ENCODE measurements around the gene OARD1.

OARD1 gene

DNA sequence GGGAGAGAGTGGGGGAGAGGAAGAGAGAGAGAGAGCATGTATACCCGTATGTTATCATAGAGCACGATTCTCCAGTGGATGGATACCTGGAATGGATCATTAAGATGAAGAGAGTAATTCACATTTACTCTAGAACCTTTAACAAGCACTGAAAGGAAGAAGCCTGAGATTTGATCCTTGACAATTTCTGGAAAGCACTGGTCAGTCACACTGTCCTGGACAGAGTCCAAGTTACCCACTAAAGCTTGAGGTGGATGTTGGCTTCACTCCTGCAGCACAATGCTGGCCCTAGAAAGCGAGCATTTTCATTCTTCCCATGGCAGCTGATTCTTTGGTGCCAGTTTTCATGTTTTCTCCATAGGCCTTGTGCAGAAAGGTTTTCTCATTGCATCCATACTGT is 26.2 kb upstream of the OARD1 start:
- no peak for TF ChIP-seq CTCF (IDR thresholded peaks at IDR 0.05; ENCODE audit: control insufficient read depth, insufficient read depth, low read depth, low read length, missing control alignments)

DNA sequence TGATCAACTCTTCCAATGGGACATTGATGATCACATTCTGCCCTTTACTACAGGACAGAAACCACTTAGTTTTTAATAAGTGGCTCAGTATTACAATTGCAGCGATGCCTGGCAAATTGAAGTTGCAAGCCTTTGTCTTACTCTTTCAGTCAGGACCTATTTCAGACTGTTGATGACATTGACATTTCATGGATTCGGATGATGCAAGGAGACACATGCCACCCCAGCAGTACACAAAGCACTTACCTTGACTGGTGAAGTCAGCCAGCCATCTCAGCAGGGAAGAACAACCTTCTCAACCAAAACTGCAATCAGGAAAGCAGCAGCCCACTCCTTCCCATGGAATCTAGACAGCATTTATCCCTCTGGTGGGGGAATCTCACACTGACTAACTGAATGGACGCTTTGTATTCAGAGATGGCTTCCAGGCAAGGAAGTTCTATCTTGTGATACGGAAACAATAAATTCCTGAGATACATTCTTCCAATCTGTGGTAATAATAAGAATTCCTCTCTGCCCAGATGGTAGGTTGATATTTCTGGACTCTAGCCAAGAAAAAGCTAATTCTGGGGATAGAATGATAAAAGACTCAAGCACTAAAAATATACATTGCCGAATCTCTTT is 25.4 kb upstream of the OARD1 start:
- no peak for TF ChIP-seq CTCF (IDR thresholded peaks at IDR 0.05; ENCODE audit: control insufficient read depth, insufficient read depth, low read depth, low read length, missing control alignments)
- DNase-seq (ENCODE audit: low read depth): no peak
- H3K4me3 ChIP-seq (ENCODE audit: control insufficient read depth, low read depth, low read length): no peak overlapping the region

More for the DNA sequence above, 26.2 kb upstream of the OARD1 start:
- H3K4me3 ChIP-seq (ENCODE audit: control insufficient read depth, low read depth, low read length): no peak overlapping the region
- no peak for DNase-seq (ENCODE audit: low read depth)

DNA sequence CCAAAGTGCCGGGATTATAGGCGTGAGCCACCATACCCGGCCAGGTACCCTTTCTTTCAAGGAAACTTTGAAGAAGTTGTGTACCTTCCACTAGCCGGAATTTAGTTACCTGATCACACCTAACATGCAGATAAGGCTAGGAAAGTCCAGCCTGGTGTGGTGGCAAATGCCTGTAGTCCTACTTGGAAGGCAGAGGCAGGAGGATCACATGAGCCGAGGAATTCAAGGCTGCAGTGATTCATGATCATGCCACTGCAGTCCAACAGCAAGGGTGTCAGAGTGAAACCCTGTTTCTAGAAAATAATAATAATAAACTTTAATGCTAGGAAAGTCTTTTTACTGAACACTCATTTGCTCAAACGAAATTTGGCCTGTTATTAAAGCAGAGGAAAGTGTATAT is 21.6 kb upstream of the OARD1 start:
- H3K4me3 ChIP-seq (ENCODE audit: control insufficient read depth, low read depth, low read length): no peak overlapping the region
- no peak for DNase-seq (ENCODE audit: low read depth)

GRCh38 chr6:41092421-41093140 is 20.4 kb upstream of the OARD1 start:
- DNase-seq (ENCODE audit: low read depth): no peak
- H3K4me3 ChIP-seq (ENCODE audit: control insufficient read depth, low read depth, low read length): no peak overlapping the region
- peak; percentile 46 for TF ChIP-seq CTCF (IDR thresholded peaks at IDR 0.05; ENCODE audit: control insufficient read depth, insufficient read depth, low read depth, low read length, missing control alignments)

More for the DNA sequence above, 21.6 kb upstream of the OARD1 start:
- no peak for TF ChIP-seq CTCF (IDR thresholded peaks at IDR 0.05; ENCODE audit: control insufficient read depth, insufficient read depth, low read depth, low read length, missing control alignments)

DNA sequence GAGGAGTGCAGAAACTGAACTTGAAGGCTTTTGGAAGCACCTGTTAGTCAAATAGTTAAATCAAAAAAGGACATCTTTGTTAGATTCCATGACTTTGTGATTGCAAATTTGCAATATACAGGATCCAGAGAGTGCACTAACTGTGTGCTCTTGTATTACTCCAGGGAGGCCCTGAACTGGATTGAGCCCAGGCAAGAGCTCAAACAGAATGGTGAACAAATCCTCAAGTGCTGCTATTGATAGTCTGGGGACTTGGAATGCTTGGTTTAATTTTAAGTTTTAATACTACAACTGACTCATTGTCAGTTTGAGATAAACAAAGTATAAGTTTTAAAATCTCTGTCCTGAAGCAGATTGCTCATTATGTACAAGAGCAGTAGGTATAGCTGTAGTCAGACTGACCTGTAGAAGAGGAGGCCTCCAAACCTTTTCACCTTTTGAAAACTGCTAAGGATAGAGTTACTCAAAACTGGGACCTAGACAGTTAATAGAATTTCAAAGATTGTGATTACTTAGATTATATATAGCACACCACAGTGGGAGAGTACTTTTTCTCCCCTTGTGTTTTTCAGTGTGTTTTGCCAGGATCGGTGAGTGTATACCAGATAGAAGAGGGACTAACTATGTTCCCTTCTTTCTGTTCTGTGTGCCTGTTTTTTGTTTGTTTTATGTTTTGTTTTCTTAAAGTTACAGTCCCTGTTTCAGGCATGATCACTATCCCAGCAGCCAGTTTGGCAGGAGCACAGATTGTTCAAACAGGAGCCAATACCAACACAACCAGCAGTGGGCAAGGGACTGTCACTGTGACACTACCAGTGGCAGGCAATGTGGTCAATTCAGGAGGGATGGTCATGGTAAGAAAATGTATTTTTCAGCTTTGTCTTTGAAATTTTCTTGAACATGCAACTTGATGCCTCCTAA is 18.9 kb upstream of the OARD1 start:
- TF ChIP-seq CTCF (IDR thresholded peaks at IDR 0.05; ENCODE audit: control insufficient read depth, insufficient read depth, low read depth, low read length, missing control alignments): no peak
- H3K4me3 ChIP-seq (ENCODE audit: control insufficient read depth, low read depth, low read length): no peak overlapping the region
- DNase-seq (ENCODE audit: low read depth): no peak

DNA sequence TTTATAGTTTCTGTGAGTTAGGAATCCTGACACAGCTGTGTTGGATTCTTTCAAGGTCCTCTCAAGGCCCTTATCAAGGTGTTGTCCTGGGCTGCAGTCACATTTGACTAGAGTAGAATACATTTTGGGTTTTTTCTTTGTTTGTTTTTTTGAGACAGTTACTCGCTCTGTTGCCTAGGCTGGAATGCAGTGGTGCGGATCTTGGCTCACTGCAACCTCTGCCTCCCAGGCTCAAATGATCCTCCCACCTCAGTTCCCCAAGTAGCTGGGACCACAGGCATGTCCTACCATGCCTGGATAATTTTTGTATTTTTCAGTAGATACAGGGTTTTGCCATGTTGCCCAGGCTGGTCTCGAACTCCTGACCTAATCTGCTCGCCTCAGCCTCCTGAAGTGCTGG is 16.3 kb upstream of the OARD1 start:
- no peak for DNase-seq (ENCODE audit: low read depth)
- no peak for TF ChIP-seq CTCF (IDR thresholded peaks at IDR 0.05; ENCODE audit: control insufficient read depth, insufficient read depth, low read depth, low read length, missing control alignments)
- H3K4me3 ChIP-seq (ENCODE audit: control insufficient read depth, low read depth, low read length): no peak overlapping the region

All from AG09309 (cell line).